HepG2 (cell line): ENCODE data around the gene DDX39B. TPM values are rescaled to one million over a fixed set of nuclear protein-coding genes. Genes with fewer than 3 reads are reported as not detected.

Experiments used
- ELF1 ChIP-seq: sonication (generic); formaldehyde crosslinking; IDR thresholded peaks from 2 replicates; pipeline ENCODE4 v1.4.0; 2020; ENCODE audit warnings: missing genetic modification reagents
- GATAD1 ChIP-seq: IDR thresholded peaks from 2 replicates; pipeline ENCODE4 v1.6.1; 2016; ENCODE audit warnings: missing genetic modification reagents, missing compliant biosample characterization
- GATAD2A ChIP-seq: IDR thresholded peaks from 2 replicates; pipeline ENCODE4 v1.6.1; 2016
- REXO4 ChIP-seq: sonication (generic); formaldehyde crosslinking; IDR thresholded peaks from 2 replicates; pipeline ENCODE4 v1.8.0; 2022; ENCODE audit warnings: missing genetic modification reagents, mild to moderate bottlenecking, borderline replicate concordance
- RORA ChIP-seq: sonication (generic); formaldehyde crosslinking; IDR thresholded peaks from 2 replicates; pipeline ENCODE4 v1.5.0; 2020; ENCODE audit warnings: mild to moderate bottlenecking, missing genetic modification reagents, moderate library complexity
- SOX13 ChIP-seq, 3 experiments: fragments of 450-650 bp in 1 of 3; sonication (generic) in 1 of 3; formaldehyde crosslinking in 1 of 3; IDR thresholded peaks in 2 of 3; conservative IDR thresholded peaks in 1 of 3; 2 replicates each; pipeline versions ENCODE4 v1.5.0 to v1.6.1; 2016 to 2020; ENCODE audit warnings: antibody characterized with exemption in 1 of 3, mild to moderate bottlenecking in 1 of 3, missing compliant biosample characterization in 1 of 3, missing genetic modification reagents in 1 of 3, moderate library complexity in 1 of 3
- SRY ChIP-seq: sonication (generic); formaldehyde crosslinking; IDR thresholded peaks from 2 replicates; pipeline ENCODE4 v1.8.0; 2022; ENCODE audit warnings: mild to moderate bottlenecking, missing genetic modification reagents
- TAF1 ChIP-seq: sonication (generic); formaldehyde crosslinking; IDR thresholded peaks from 2 replicates; pipeline ENCODE4 v1.4.0; 2020; ENCODE audit warnings: missing genetic modification reagents
- TCF7L2 ChIP-seq: IDR thresholded peaks from 2 replicates; pipeline ENCODE4 v1.6.1; 2011; ENCODE audit warnings: mild to moderate bottlenecking, low read depth, low read length, moderate library complexity
- ZMAT3 ChIP-seq: sonication (generic); formaldehyde crosslinking; conservative IDR thresholded peaks from 2 replicates; pipeline ENCODE4 v1.7.0; 2021; ENCODE audit warnings: missing genetic modification reagents
- ZNF567 ChIP-seq: sonication (generic); formaldehyde crosslinking; IDR thresholded peaks from 2 replicates; pipeline ENCODE4 v1.8.1; 2023; ENCODE audit warnings: mild to moderate bottlenecking, missing genetic modification reagents, borderline replicate concordance
- polyA plus RNA-seq, 8 experiments: library from polyadenylated mRNA; depleted of rRNA in 3 of 8; stranded (reverse) in 7 of 8; unstranded in 1 of 8; fragments of >200 nt; fragmentation: Illumina TruSeq in 4 of 8; extraction: Trizol in 4 of 8; gene quantifications; 2 replicates each; pipeline versions ENCODE4 v1.2.1 to v1.2.3, GENCODE V29; 2011 to 2016; ENCODE audit warnings: low read depth in 4 of 8, missing spikeins in 1 of 8, mixed read lengths in 1 of 8; ENCODE audit not compliant: insufficient read depth in 1 of 8
- total RNA-seq, 5 experiments: library from RNA; depleted of rRNA; stranded (reverse); fragments of >200 nt; fragmentation: Illumina TruSeq; extraction: Trizol; gene quantifications; 2 replicates each; pipeline ENCODE4 v1.2.3, GENCODE V29; 2016; ENCODE audit warnings: low read depth in 1 of 5
- TF ChIP-seq, protein P1 (sequence below): sonication (generic); formaldehyde crosslinking; IDR thresholded peaks from 2 replicates; pipeline ENCODE4 v1.4.0; 2020; ENCODE audit warnings: low read depth, missing genetic modification reagents
- TF ChIP-seq, protein P2 (sequence below): sonication (generic); formaldehyde crosslinking; IDR thresholded peaks from 2 replicates; pipeline ENCODE4 v1.5.0; 2020; ENCODE audit warnings: mild to moderate bottlenecking, missing genetic modification reagents, moderate library complexity
- TF ChIP-seq, protein P3 (sequence below): sonication (generic); IDR thresholded peaks from 2 replicates; pipeline ENCODE4 v1.6.1; 2016; ENCODE audit warnings: low read depth, borderline replicate concordance
- TF ChIP-seq, protein P4 (sequence below): sonication (generic); formaldehyde crosslinking; IDR thresholded peaks from 2 replicates; pipeline ENCODE4 v1.4.0; 2020; ENCODE audit warnings: missing genetic modification reagents; ENCODE audit errors: not compliant biosample characterization
- TF ChIP-seq, protein P5 (sequence below): sonication (generic); formaldehyde crosslinking; IDR thresholded peaks from 2 replicates; pipeline ENCODE4 v1.5.0; 2020; ENCODE audit warnings: mild to moderate bottlenecking, low read depth, missing genetic modification reagents, borderline replicate concordance
- TF ChIP-seq, protein P6 (sequence below): sonication (generic); formaldehyde crosslinking; IDR thresholded peaks from 2 replicates; pipeline ENCODE4 v1.4.0; 2020; ENCODE audit warnings: missing genetic modification reagents

DDX39B gene
- total and polyA plus RNA-seq, 2 of the 13 experiments (the other 11 are each of a cell fraction or from before 2014, with no cell fraction given) = 570 to 678 TPM

DNA sequence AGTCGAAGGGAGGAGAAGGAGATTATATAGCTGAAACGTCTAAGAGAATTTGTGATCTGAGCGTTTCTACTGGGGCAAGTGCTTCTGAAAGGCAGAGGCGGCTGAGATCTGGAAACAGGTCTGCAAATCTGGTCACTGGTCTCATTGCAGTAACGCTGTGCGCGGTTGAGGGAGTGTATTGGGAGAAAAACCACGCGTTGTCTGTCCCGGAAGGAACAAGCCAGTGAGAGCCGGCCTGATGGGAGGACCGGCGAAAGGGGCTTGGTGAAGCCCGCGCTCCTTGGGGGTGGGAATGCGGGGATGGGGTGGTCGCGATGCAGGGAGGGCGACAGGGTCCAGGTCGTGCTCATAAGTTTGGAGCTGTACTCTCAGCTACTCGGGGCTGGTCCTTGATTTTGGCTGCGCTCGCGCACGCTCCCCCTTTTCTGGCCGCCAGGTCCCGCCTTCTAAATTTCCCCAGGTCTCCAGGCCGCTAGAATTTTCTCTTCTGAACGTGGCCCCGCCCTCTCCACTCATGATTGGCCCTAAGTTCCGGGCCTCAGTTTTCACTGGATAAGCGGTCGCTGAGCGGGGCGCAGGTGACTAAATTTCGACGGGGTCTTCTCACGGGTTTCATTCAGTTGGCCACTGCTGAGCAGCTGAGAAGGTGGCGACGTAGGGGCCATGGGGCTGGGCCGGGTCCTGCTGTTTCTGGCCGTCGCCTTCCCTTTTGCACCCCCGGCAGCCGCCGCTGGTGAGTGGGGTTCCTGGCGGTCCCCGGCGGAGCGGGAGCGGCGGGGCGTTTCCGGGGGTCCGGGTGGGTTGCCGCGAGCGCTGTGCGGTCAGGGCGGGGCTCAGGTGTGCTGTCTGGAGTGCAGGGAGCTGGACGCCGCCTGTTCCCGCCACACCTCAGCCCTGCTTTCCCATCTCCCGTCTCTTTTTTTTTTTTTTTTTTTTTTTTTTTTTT is 44.0 kb downstream of the DDX39B start, which contains the start of gene MICB (continued):
- TF ChIP-seq, protein P1, sequence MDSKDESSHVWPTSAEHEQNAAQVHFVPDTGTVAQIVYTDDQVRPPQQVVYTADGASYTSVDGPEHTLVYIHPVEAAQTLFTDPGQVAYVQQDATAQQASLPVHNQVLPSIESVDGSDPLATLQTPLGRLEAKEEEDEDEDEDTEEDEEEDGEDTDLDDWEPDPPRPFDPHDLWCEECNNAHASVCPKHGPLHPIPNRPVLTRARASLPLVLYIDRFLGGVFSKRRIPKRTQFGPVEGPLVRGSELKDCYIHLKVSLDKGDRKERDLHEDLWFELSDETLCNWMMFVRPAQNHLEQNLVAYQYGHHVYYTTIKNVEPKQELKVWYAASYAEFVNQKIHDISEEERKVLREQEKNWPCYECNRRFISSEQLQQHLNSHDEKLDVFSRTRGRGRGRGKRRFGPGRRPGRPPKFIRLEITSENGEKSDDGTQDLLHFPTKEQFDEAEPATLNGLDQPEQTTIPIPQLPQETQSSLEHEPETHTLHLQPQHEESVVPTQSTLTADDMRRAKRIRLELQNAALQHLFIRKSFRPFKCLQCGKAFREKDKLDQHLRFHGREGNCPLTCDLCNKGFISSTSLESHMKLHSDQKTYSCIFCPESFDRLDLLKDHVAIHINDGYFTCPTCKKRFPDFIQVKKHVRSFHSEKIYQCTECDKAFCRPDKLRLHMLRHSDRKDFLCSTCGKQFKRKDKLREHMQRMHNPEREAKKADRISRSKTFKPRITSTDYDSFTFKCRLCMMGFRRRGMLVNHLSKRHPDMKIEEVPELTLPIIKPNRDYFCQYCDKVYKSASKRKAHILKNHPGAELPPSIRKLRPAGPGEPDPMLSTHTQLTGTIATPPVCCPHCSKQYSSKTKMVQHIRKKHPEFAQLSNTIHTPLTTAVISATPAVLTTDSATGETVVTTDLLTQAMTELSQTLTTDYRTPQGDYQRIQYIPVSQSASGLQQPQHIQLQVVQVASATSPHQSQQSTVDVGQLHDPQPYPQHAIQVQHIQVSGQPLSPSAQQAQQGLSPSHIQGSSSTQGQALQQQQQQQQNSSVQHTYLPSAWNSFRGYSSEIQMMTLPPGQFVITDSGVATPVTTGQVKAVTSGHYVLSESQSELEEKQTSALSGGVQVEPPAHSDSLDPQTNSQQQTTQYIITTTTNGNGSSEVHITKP (CRISPR knock-in tag) = peak; percentile 95
- peak; percentile 63; the same call in 1 of the 2 replicates for TF ChIP-seq SRY
- peak; percentile 79 for TF ChIP-seq TAF1 (CRISPR knock-in tag)
- no peak for TF ChIP-seq REXO4 (CRISPR knock-in tag)
- TF ChIP-seq, protein P2, sequence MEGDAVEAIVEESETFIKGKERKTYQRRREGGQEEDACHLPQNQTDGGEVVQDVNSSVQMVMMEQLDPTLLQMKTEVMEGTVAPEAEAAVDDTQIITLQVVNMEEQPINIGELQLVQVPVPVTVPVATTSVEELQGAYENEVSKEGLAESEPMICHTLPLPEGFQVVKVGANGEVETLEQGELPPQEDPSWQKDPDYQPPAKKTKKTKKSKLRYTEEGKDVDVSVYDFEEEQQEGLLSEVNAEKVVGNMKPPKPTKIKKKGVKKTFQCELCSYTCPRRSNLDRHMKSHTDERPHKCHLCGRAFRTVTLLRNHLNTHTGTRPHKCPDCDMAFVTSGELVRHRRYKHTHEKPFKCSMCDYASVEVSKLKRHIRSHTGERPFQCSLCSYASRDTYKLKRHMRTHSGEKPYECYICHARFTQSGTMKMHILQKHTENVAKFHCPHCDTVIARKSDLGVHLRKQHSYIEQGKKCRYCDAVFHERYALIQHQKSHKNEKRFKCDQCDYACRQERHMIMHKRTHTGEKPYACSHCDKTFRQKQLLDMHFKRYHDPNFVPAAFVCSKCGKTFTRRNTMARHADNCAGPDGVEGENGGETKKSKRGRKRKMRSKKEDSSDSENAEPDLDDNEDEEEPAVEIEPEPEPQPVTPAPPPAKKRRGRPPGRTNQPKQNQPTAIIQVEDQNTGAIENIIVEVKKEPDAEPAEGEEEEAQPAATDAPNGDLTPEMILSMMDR (CRISPR knock-in tag) = peak; percentile 11; the same call in 1 of the 2 replicates
- no peak for TF ChIP-seq RORA (CRISPR knock-in tag)
- TF ChIP-seq, protein P3, sequence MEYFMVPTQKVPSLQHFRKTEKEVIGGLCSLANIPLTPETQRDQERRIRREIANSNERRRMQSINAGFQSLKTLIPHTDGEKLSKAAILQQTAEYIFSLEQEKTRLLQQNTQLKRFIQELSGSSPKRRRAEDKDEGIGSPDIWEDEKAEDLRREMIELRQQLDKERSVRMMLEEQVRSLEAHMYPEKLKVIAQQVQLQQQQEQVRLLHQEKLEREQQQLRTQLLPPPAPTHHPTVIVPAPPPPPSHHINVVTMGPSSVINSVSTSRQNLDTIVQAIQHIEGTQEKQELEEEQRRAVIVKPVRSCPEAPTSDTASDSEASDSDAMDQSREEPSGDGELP = peak; percentile 57; the same call in 1 of the 2 replicates
- TF ChIP-seq, protein P4, sequence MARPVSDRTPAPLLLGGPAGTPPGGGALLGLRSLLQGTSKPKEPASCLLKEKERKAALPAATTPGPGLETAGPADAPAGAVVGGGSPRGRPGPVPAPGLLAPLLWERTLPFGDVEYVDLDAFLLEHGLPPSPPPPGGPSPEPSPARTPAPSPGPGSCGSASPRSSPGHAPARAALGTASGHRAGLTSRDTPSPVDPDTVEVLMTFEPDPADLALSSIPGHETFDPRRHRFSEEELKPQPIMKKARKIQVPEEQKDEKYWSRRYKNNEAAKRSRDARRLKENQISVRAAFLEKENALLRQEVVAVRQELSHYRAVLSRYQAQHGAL (CRISPR knock-in tag) = no peak
- 0 out of 2 replicates have a peak, but pooled peaks have one; percentile 30 for TF ChIP-seq GATAD2A
- TF ChIP-seq GATAD1 (CRISPR knock-in tag) = peak; percentile 22; the same call in 1 of the 2 replicates
- no peak for TF ChIP-seq SOX13 (IDR thresholded peaks at IDR 0.05)
- TF ChIP-seq SOX13 (CRISPR knock-in tag; conservative IDR thresholded peaks at IDR 0.05 in 1 of 2, IDR thresholded peaks at IDR 0.05 in 1 of 2) = peak in 1 of 2 experiments; percentile 4; a peak in 1 of 4 replicates
- TF ChIP-seq, protein P5, sequence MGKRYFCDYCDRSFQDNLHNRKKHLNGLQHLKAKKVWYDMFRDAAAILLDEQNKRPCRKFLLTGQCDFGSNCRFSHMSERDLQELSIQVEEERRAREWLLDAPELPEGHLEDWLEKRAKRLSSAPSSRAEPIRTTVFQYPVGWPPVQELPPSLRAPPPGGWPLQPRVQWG (CRISPR knock-in tag) = no peak
- TF ChIP-seq TCF7L2 = no peak
- TF ChIP-seq, protein P6, sequence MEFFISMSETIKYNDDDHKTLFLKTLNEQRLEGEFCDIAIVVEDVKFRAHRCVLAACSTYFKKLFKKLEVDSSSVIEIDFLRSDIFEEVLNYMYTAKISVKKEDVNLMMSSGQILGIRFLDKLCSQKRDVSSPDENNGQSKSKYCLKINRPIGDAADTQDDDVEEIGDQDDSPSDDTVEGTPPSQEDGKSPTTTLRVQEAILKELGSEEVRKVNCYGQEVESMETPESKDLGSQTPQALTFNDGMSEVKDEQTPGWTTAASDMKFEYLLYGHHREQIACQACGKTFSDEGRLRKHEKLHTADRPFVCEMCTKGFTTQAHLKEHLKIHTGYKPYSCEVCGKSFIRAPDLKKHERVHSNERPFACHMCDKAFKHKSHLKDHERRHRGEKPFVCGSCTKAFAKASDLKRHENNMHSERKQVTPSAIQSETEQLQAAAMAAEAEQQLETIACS (CRISPR knock-in tag) = no peak
- 0 out of 2 replicates have a peak, but pooled peaks have one; percentile 43 for TF ChIP-seq ZNF567 (CRISPR knock-in tag)
- TF ChIP-seq ELF1 (CRISPR knock-in tag) = peak; percentile 16
- peak; percentile 47; the same call in 1 of the 2 replicates for TF ChIP-seq ZMAT3 (CRISPR knock-in tag)
